AG20443 (cell line): ENCODE data around the gene DHX30.
"Not testable (repeated sequence)": the region's sequence is repeated elsewhere in the genome, so short reads cannot be mapped to it uniquely, and the experiment has no call there.

Experiments
- DNase-seq: peaks from one replicate; pipeline ENCODE4 v3.0.0; 2012; ENCODE audit warnings: low spot score, mixed read lengths

DHX30 gene, protein sequence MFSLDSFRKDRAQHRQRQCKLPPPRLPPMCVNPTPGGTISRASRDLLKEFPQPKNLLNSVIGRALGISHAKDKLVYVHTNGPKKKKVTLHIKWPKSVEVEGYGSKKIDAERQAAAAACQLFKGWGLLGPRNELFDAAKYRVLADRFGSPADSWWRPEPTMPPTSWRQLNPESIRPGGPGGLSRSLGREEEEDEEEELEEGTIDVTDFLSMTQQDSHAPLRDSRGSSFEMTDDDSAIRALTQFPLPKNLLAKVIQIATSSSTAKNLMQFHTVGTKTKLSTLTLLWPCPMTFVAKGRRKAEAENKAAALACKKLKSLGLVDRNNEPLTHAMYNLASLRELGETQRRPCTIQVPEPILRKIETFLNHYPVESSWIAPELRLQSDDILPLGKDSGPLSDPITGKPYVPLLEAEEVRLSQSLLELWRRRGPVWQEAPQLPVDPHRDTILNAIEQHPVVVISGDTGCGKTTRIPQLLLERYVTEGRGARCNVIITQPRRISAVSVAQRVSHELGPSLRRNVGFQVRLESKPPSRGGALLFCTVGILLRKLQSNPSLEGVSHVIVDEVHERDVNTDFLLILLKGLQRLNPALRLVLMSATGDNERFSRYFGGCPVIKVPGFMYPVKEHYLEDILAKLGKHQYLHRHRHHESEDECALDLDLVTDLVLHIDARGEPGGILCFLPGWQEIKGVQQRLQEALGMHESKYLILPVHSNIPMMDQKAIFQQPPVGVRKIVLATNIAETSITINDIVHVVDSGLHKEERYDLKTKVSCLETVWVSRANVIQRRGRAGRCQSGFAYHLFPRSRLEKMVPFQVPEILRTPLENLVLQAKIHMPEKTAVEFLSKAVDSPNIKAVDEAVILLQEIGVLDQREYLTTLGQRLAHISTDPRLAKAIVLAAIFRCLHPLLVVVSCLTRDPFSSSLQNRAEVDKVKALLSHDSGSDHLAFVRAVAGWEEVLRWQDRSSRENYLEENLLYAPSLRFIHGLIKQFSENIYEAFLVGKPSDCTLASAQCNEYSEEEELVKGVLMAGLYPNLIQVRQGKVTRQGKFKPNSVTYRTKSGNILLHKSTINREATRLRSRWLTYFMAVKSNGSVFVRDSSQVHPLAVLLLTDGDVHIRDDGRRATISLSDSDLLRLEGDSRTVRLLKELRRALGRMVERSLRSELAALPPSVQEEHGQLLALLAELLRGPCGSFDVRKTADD

DNA sequence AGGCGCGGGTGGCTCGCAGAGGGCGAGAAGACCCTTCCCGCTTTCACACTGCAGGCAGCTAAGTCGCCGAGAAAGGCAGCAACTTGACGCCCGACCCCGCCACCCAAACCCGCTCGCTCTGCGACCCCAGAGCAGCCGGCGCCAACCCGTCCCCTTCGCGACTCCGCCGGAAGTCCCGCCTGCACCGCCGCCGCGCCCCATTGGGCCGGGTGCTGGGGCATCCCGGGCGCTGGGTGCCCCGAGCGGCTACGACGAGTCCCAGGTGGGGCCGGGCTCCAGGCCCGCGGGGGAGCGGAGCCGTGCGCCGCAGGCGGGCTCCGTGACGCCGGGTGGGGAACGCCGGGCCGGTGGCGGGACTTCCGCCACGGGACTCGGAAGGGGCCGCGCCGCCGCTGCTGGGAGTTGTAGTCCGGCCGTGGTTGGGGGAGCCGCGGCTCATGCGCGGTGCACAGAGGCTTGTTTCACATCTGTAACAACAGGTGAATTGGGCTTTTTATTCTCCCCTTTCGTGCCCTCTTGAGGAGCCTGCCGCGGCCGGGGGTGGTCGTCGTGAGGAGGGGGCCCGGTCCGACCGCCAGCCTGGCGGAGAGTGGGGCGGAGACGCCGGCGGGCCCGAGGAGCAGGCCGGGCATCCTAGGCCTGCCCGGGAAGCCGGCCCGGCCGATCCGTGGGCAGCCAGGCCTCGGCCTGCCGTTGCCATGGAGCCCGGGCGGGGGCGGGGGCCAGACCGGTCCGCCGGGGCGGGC lies at the start of gene DHX30:
DHX30 (plus strand) TSS at position 405 of the 746 bp plus-strand sequence. CDS start 7,546 bp downstream, outside the sequence.
- DNase-seq: peak; percentile 96

DNA sequence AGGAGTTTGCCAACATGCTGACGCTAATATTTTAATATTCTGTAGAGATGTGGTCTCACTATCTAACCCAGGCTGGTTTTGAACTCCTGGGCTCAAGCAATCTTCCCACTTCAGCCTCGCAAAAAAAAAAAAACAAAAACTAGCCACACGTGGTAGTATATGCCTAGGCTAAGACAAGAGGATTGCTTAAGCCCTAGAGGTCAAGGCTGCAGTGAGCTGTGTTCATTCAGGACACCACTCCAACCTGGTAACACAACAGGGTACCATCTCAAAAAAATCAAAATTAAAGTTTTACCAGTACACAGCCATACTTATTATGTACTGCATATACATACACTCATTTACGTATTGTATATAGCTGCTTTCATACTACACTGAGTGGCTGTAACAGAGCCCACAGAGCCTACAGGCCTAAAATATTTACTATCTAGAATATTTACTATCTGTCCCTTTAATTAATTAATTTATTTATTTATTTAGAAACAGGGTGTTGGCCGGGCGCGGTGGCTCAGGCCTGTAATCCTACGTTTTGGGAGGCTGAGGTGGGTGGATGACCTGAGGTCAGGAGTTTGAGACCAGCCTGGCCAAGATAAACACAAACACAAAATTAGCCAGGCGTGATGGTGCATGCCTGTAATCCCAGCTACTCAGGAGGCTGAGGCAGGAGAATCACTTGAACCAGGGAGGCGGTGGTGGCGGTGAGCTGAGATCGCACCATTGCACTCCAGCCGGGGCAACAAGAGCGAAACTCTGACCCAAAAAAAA lies 44.5 kb upstream of the DHX30 start:
- DNase-seq: no peak

DNA sequence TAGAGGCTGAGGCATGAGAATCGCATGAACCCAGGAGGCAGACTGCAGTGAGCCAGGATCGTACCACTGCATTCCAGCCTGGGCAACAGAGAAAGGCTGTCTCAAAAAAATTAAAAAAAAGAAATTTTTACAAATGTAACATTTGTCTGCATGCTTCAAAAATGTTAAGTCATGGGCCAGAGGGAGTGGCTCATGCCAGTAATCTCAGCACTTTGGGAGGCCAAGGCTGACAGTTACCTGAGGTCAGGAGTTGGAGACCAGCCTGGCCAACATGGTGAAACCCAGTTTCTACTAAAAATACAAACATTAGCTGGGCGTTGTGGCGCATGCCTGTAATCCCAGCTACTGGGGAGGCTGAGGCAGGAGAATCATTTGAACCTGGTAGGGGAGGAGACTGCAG lies 42.7 kb upstream of the DHX30 start:
- DNase-seq: not testable (repeated sequence)

DNA sequence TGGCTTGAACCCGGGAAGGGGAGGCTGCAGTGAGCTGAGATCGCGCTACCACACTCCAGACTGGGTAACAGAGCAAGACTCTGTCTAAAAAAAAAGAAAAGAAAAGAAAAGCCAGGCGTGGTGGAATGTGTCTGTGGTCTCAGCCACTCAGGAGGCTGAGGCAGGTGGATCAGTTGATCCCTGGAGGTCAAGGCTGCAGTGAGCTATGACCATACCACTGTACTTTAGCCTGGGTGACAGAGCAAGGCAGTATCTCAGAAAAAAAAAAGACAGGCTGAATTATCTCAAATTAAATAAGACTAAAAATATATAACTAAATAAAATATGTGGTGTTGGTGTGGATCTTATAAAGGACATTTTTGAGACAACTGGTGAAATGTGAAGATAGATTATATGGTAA lies 41.9 kb upstream of the DHX30 start:
- no peak for DNase-seq

DNA sequence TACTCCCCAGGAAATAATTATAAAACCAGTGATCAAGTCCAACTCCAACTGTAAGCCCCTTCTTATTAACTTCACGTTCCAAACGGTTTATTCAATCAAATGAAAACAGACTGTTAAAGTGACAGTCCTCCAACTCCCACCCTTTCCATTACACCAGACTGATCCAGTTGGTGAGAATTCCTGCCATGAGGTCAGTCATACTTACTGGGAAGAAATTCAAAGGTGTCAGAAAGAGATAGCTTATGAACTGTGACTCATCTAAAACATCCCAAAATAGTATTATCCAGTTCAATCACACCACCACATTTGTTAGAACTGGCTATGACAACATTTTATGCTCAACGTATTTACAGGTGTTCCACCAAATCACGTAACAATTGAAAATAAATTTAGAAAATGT lies 40.7 kb upstream of the DHX30 start:
- no peak for DNase-seq

DNA sequence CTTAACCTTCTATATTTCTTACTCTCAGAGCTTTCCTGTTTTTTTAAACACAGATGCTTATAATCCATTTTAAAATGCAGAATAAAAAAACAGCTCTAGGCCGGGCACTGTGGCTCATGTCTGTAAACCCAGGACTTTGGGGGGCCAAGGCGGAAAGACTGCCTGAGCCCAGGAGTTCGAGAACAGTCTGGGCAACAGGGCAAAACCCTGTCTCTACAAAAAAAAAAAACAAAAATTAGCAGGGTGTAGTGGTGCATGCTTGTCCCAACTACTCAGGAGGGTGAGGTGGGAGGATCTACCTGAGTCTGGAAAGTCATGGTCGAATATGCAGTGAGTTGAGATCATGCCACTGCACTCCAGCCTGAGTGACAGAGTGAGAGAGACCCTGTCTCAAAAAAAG lies 36.8 kb upstream of the DHX30 start:
- DNase-seq: no peak

DNA sequence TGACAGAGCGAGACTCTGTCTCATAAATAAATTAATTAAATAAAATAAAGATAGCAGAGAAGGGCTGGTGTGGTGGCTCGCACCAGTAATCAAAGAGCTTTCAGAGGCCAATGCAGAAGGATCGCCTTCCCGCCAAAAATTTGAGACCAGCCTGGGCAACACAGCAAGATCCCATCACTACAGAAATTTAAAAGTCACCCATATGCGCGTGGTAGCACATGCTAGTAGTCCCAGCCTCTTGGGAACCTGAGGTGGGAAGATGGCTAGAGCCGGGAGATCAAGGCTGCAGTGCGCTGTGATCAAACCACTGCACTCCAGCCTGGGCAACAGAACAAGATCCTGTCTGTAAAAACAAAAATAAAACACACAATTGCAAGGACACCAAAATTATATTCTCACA lies 30.9 kb upstream of the DHX30 start:
- no peak for DNase-seq

DNA sequence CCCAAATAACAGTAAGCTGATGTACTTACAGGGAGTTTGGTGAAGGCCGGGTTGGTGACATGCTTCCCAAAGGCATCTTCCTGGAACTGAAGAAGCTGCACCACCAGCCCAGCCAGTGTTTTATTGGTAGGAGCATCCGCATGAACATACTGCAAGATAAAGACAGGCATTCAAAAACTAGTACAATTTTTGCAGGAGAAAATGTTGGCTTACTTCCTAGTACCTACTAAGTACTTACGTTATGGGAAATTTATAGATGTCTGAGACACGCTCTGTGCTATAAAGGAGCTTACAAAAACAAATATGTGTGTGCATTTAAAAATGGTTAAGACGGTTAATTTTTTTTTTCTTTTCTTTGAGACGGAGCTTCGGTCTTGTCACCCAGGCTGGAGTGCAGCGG lies 30.1 kb upstream of the DHX30 start:
- no peak for DNase-seq

DNA sequence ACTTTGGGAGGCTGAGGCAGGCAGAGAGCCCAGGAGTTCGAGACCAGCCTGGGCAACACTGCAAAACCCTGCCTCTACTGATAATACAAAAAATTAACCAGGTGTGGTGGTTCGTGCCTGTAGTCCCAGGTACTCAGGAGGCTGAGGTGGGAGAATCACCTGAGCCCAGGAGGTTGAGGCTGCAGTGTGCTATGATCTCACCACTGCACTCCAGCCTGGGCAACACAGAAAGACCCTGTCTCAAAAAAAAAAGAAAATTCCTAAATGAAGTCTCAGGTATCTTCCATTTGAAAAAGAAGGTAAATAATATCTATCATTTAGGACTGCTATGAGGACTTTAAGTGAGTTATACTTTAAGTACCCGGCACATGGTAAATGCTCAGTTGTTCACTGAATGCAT lies 24.2 kb upstream of the DHX30 start:
- no peak for DNase-seq

DNA sequence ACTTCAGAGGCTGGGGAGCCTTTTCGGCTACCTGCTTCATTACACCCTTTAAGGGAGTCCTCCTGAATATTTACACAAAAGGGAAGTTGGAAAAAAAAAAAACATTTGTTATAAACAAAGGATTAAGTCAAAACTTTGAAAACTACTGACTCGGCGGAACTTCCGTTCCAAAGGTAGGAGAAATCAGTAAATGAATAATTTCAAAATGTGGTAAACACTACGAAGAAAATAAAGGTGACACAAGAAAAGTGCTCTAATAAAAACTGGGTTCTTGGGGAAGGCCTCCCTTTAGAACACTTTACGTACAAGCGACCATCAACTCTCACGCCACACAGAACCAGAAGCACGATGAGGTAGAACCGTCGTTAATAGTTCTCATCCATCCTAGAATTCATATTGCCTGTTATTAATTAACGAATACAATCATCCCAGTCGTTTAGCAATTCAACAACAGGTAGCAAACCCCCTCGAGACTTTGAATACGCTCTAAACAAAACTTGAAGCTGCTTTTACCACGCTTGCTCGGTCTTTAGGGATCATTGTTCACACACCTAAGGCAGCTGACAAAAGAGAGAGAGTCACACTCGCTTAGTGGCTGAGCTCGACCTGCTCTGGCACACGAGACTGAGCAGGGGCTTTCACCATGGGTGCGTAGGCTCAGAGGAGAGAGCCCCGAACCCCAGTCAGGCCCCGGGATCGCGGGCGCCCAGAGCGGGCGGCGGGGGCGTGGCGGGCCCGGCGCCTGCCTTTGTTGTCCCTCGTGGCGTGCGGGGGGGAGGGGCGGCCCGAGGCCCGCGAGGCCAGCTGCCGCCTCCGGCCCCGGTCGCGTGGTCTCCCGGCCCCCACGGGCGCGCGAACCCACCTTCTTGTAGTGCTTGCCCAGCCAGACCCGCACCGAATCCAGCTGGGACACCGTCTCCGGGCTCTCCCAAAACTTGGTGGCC lies 21.9 kb upstream of the DHX30 start:
- peak; percentile 80 for DNase-seq

DNA sequence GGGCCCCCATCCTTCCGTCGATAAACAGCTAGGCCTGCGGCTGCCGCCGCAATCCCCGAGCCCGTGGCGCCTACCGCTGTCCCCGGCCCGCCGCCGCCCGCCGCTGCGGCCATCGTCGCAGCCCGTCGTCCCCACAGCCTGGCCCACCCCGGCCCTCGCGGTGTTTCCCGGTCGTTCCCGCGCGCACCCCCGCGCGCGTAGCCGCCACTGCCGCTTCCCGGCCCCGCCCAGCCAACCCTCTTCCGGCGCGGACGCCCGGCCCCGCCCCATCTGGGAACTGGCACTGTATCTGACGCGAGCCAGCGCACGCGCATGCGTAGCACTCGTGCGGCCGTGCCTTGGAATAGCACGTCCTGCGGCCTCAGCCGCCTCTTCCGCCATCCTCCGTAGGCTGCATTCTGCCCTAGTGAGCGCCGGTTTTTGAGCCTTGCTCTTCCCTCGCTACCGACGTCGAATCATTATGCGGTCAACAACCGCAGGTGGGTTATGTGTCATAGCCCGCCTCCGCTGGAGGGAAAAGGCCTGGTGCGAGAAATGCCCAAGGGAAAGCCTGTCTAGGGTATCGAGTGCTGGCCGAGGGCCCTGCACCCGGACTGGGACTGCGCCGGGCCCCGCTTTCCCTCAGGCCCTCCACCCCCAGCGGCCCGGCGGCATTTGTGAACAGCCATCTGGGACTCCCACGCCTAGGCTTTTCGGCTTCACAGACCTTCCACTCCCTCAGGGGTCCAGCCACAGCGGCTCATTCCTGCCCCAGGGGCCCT lies 21.1 kb upstream of the DHX30 start, which contains the start of gene SMARCC1:
SMARCC1 (minus strand) TSS at position 209 of the 761 bp plus-strand sequence; CDS start at position 113, 96 bp downstream.
- DNase-seq: peak; percentile 99

DNA sequence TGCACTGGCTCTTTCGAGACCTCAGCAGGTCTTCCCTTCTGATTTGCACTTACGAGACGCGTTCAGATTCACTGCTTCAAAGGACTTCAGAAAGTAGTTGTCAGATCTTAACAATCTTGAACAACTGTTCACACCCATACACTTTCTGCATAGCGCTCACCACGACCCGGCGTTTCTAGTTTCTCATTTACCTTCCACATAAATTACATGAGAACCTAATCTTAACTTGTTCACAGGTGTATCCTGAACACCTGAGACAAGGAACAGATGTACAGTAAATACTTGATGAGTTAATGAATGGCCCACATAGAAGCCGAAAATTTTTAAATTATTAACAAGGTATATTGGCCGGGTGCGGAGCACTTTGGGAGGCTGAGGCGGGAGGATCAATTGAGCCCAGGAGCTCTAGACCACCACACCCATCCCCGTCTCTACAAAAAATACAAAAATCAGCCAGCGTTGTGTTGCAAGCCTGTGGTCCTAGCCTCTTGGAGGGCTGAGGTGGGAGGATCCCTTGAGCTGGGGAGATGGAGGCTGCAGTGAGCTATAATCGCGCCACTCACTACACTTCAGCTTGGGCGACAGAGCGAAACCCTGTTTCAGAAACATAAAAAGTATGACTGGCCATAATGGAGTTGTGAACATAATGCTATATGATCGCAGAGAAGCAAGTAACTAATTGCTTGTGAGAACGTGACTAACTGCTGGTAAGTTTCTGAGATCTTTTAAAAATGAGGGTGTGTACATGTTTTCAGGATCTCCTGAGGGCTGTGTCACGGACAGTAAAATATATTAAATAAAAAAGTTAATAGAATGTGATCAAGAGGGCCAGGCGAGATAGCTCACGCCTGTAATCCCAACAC lies 20.3 kb upstream of the DHX30 start:
- DNase-seq: no peak

DNA sequence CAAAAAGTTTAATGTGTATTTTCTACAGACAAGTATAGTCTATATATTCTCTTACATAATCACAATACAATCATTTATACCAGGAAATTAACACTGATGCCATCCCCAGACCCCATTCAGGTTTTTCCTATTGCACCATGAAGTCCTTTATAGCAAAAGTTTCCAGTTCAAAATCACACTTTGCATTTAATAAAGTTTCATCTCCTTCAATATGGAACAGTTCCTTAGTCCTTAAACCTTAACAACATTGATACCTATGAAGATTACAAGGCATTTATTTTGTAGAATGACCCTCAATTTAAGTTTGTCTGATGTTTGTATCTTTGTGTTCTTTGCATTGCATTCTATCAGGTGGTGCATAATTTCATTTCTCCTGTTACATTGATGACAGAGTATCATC lies 19.3 kb upstream of the DHX30 start:
- DNase-seq: no peak

DNA sequence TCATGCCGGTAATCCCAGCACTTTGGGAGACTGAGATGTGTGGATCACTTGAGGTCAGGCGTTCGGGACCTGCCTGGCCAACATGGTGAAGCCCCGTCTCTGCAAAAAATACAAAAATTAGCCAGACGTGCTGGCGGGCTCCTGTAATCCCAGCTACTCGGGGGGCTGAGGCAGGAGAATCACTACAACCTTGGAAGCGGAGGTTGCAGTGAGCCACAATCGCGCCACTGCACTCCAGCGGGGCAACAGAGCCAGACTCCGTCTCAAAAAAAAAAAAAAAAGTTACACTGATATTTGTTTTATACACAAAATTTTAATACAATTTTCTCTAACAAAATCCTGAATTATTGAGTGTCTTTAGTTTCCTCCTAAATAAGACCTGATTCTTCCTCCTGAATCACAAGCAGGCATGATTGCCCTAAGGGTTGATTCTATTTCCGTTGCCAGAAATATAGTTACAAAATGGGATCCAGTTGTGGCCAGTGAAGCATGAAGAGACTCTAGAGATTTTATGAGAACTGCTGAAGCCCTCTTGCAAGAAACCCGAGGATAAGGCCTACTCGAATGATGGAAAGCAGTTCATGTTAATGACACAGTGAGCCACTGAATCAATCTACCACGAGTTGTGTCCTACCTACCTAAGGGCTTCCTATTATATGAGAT lies 11.6 kb upstream of the DHX30 start:
- no peak for DNase-seq

DNA sequence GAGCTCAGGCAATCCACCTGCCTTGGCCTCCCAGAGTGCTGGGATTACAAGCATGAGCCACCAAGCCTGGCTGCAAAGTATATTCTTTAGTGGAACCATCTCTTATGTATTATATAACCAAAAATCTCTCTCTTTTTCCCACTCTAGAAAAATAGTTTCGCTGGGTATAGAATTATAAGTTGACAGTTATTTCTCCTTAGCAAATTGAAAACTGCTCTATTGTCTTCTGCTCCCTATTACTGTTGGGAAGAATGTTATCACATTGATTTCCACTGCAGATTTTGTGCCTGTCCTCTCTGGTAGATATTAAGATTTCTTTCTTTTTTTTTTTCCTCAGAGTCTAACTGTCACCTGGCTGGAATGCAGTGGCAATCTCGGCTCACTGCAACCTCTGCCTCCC lies 10.2 kb upstream of the DHX30 start:
- no peak for DNase-seq

DNA sequence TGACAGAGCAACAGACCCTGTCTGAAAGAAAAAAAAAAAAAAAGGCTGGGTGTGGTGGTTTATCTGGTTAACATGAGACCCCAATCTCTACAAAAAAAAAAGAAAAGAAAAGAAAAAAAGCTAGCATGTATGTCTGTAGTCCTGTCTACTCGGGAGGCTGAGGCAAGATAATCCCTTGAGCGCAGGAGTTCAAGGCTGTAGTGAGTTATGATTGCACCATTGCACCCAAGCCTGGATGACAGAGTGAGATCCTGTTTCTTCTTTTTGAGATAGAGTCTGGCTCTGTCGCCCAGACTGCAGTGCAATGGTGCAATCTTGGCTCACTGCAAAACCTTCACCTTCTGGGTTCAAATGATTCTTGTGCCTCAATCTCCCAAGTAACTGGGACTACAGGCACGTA lies 8.4 kb upstream of the DHX30 start:
- no peak for DNase-seq

DNA sequence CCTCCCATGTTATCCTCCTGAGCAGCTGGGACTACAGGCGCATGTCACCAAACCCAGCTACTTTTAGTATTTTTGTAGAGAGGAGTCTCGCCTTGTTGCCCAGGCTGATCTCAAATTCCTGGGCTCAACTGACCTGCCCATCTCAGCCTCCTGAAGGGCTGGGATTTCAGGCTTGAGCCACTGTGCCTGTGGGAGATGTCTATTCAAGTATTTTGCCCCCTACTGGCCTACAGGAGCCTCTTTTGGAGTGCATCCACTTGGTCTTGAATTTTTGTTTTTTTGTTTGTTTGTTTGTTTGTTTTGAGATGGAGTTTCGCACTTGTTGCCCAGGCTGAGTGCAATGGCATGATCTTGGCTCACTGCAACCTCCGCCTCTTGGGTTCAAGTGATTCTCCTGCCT lies 3.2 kb upstream of the DHX30 start:
- DNase-seq: no peak
